Loucy (cell line): ENCODE results near the gene PAN3.

ENCODE experiments used
- H2AFZ ChIP-seq: fragments of 200-600 bp; sonication (generic); 2 replicates; pipeline ENCODE4 v1.6.0; 2016; ENCODE audit warnings: antibody characterized with exemption, mild to moderate bottlenecking, low read length, moderate library complexity
- H3F3A ChIP-seq: fragments of 200-600 bp; 2 replicates; pipeline ENCODE4 v1.6.0; 2016; ENCODE audit warnings: antibody characterized with exemption, low read depth, mild to moderate bottlenecking
- H3K27me3 ChIP-seq: fragments of 200-600 bp; sonication (generic); 2 replicates; pipeline ENCODE4 v1.6.1; 2014; ENCODE audit warnings: low read length, mild to moderate bottlenecking; ENCODE audit not compliant: insufficient read depth, poor library complexity, severe bottlenecking
- H3K36me3 ChIP-seq: fragments of 200-600 bp; sonication (generic); 2 replicates; pipeline ENCODE4 v1.6.1; 2016; ENCODE audit warnings: low read length; ENCODE audit not compliant: insufficient read depth
- H3K4me1 ChIP-seq: fragments of 200-600 bp; sonication (generic); 2 replicates; pipeline ENCODE4 v1.5.1; 2014; ENCODE audit warnings: low read length, mild to moderate bottlenecking; ENCODE audit not compliant: insufficient read depth, poor library complexity, severe bottlenecking
- H3K4me2 ChIP-seq: fragments of 200-600 bp; sonication (generic); 2 replicates; pipeline ENCODE4 v1.6.0; 2014; ENCODE audit warnings: antibody characterized with exemption, low read length, low read depth, mild to moderate bottlenecking; ENCODE audit not compliant: poor library complexity, severe bottlenecking
- H3K4me3 ChIP-seq: fragments of 200-600 bp; sonication (generic); 2 replicates; pipeline ENCODE4 v1.5.1; 2014; ENCODE audit warnings: low read length, mild to moderate bottlenecking, mixed read lengths; ENCODE audit not compliant: poor library complexity, severe bottlenecking
- H3K79me2 ChIP-seq: fragments of 200-600 bp; sonication (generic); 2 replicates; pipeline ENCODE4 v1.6.1; 2014; ENCODE audit warnings: low read length; ENCODE audit not compliant: insufficient read depth
- H3K9ac ChIP-seq: fragments of 200-600 bp; sonication (generic); 2 replicates; pipeline ENCODE4 v1.6.0; 2014; ENCODE audit warnings: mild to moderate bottlenecking, low read depth, low read length, moderate library complexity; ENCODE audit not compliant: poor library complexity, severe bottlenecking
- H3K9me2 ChIP-seq: fragments of 200-600 bp; sonication (generic); replicated peaks from 2 replicates; pipeline ENCODE4 v1.6.1; 2016; ENCODE audit warnings: low read depth, low read length, mixed read lengths
- H3K9me3 ChIP-seq: fragments of 200-600 bp; sonication (generic); 2 replicates; pipeline ENCODE4 v1.6.1; 2014; ENCODE audit warnings: mild to moderate bottlenecking, antibody characterized with exemption, low read length, low read depth; ENCODE audit not compliant: insufficient read depth
- H4K20me1 ChIP-seq: fragments of 200-600 bp; sonication (generic); 2 replicates; pipeline ENCODE4 v1.6.0; 2014; ENCODE audit warnings: antibody characterized with exemption, low read length, mild to moderate bottlenecking; ENCODE audit not compliant: insufficient read depth, poor library complexity, severe bottlenecking
- CTCF ChIP-seq: fragments of 200-600 bp; sonication (generic); conservative IDR thresholded peaks from 2 replicates; pipeline ENCODE4 v1.5.1; 2014; ENCODE audit warnings: mild to moderate bottlenecking, antibody characterized with exemption, low read length
- EZH2phosphoT487 ChIP-seq: fragments of 200-600 bp; IDR thresholded peaks from 2 replicates; pipeline ENCODE4 v1.6.1; 2018; ENCODE audit warnings: antibody characterized with exemption, mild to moderate bottlenecking, moderate library complexity, borderline replicate concordance

Gene PAN3

DNA sequence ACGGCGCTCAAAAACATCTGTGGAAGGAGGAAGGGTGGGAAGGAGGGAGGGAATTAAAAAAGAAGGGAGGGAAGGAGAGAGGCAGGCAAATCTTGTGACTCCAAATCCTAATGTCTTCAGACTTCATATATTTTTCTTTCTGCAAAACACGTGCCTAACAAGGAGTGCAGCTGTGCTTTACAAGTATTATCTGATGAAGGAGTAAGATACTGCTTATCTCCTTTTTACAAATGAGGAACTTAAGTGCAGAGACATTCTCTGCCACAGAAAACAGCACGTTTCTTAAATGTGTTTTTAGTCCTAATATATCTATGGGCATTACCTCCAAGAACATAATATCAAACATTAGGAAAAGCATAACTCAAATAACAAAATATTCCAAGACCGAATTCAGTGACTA lies 44.5 kb upstream of the PAN3 start:
- Histone ChIP-seq H3K4me2 (peak overlapping the region; percentile 1), H3K9ac (no peak overlapping the region)

GRCh38 chr13:28094306-28094705 lies 44.0 kb upstream of the PAN3 start:
- no peaks in the 10 kb centered on the region for H4K20me1 ChIP-seq
- no peaks in the 10 kb centered on the region for H3K36me3 ChIP-seq
- no peak overlapping the region for H3K9ac ChIP-seq
- H3K27me3 ChIP-seq: peaks cover 5% of the 10 kb centered on the region
- TF ChIP-seq EZH2phosphoT487 (no peak), CTCF (no peak)
- H3F3A ChIP-seq: no peaks in the 10 kb centered on the region
- no peaks in the 10 kb centered on the region for H3K9me2 ChIP-seq
- H3K4me1 ChIP-seq: peaks cover 5% of the 10 kb centered on the region
- peak overlapping the region; percentile 1 for H3K4me2 ChIP-seq
- H3K9me3 ChIP-seq: no peaks in the 10 kb centered on the region
- no peaks in the 10 kb centered on the region for H3K79me2 ChIP-seq
- no peak overlapping the region for H2AFZ ChIP-seq
- no peak overlapping the region for H3K4me3 ChIP-seq

More for the DNA sequence above, 44.5 kb upstream of the PAN3 start:
- no peaks in the 10 kb centered on the region for H4K20me1 ChIP-seq
- no peaks in the 10 kb centered on the region for H3F3A ChIP-seq
- H2AFZ ChIP-seq: peak overlapping the region; percentile 67
- TF ChIP-seq EZH2phosphoT487 (no peak), CTCF (no peak)
- H3K27me3 ChIP-seq: peaks cover under 1% of the 10 kb centered on the region
- H3K4me1 ChIP-seq: peaks cover 5% of the 10 kb centered on the region
- no peak overlapping the region for H3K4me3 ChIP-seq
- no peaks in the 10 kb centered on the region for H3K9me2 ChIP-seq
- no peaks in the 10 kb centered on the region for H3K79me2 ChIP-seq
- H3K36me3 ChIP-seq: no peaks in the 10 kb centered on the region
- no peaks in the 10 kb centered on the region for H3K9me3 ChIP-seq

DNA sequence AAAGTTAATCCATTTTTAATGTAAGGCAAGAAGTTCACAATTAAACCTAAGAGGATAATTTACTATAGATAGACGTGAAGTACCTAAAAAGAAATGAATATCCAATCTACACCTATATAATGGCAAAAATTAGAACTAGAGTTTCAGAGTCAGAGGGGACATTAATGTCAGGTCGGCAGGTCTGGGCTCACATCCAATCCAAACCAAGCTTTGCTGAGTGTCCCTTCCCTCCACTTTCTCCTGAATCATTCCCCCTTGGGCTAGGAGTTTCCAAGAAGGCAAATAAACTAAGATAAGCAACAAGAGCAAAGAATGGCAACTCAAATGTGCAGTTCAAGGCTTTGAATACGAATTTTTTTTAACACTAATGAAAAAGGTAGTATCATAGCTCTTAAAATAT lies 40.8 kb upstream of the PAN3 start:
- H3F3A ChIP-seq: no peaks in the 10 kb centered on the region

More for the DNA sequence above, 40.8 kb upstream of the PAN3 start:
- Histone ChIP-seq H3K9me2 (no peaks in the 10 kb centered on the region), H3K27me3 (peaks cover 24% of the 10 kb centered on the region), H3K4me3 (no peak overlapping the region), H4K20me1 (no peaks in the 10 kb centered on the region), H3K9ac (no peak overlapping the region), H3K9me3 (no peaks in the 10 kb centered on the region), H3K79me2 (no peaks in the 10 kb centered on the region), H3K4me2 (no peak overlapping the region), H3K36me3 (no peaks in the 10 kb centered on the region), H2AFZ (no peak overlapping the region), H3K4me1 (peaks cover 5% of the 10 kb centered on the region)
- TF ChIP-seq EZH2phosphoT487: no peak
- no peak for TF ChIP-seq CTCF
